GM18909 (cell line): ENCODE measurements around the gene C1QTNF5.

Experiments used
- ATAC-seq: cut with Tn5 transposase; IDR thresholded peaks from one replicate; pipeline ENCODE4 v1.9.1; 2021; ENCODE audit warnings: mild to moderate bottlenecking; ENCODE audit not compliant: unreplicated experiment, poor library complexity

C1QTNF5 gene

GRCh38 chr11:119319700-119320239 lies 20.9 kb downstream of the C1QTNF5 start:
- ATAC-seq, result no peak

DNA sequence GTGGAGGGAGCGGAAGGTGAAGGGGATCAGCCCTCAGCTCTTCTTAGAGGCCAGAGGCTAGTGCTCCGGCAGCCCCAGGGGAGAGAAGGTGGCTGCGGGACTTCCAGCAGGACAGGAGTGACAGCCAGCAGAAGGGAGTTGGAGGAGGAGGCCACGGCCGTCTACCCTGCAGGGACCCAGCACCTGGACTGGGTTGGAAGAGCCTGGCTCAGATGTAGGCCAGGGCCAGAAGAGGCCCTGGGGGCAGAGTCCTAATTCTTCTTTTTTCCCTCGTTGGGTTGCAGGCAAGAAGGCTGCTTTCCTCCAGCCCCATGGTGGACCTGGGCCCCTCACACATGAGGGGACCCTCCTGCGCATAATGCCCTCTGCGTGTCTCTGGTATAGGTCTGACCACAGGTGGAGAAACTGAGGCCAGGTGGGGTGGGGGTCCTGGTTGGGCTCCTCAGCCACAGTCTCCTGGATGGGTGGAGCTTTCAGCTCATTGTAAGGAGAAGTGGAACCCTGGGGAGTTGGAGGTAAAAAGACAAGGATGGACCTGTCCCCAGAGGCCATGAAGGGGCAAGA lies 21.5 kb downstream of the C1QTNF5 start:
- no peak for ATAC-seq

DNA sequence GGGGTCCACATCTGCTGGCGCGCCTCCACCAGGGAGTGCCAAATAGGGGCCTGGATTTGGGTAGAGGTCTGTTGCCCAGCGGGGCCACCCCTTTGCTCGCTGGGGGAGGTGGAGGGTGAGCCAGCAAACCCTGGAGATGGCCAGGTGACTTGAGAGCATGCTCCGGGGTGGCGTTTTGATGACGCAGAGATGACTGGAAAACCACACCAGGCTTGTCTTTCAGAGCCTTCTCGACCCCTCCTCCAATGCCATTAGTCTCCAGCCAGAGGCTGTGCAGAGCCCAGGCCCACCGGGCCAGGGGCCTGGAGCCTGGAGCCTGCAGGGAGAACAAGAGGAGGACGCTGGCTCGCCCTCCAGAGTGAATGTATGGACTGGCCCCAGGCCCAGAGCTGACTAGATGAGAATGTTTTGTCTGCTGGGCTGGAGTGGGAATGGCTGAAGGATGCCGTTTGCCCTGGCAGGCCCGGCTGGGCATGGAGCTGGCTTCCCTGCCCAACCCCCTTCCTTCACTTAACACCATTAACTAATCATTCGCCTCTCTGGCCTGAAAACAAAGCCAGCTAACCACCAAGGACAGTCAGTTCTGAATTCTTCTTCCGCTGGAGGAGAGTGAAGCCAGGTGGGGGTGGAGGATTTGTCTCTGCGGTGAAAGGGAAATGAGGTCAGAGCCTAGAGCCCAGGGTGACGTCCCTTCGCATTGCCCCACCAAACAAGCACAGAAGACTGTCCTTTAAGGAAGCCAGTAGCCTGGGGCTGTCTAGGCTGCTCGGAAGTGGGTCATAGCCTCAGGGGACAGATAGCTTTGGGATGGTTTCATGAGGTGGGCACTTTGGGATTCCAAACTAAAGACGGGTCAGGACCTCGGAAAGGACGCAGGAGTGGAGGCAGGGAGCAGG lies 22.2 kb downstream of the C1QTNF5 start:
- ATAC-seq, result no peak

DNA sequence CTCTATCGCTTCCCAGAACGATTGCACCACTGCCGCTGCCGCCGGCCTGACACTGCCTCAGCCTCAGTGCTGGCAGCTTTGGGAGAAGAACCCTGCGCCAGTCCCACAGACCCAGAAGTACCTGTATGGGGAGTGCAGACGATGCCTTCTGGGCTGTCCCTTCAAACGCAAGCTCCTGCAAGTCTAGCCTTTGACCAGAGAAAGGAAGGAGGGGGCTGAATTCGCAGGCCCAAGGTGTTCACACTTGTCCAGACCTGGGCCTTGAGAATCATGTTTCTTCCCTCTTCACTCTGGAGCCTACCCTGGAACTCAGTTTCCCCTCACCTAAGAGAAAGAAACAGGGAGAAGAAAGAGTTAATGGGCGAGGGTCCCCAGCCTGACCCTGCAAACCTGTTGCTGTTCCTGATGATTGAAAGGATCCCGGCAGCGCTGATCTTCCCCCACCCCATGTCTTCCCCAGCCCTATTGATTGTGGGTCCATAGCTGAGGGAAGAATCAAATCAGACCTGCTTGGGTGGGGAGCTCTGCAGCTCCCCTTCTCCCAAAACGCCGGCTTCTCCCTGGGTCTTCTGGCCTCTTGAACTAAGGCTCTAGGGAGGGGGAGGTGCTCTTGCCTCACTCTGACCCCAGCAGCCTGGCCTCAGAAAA lies 23.0 kb downstream of the C1QTNF5 start:
- ATAC-seq, result no peak

GRCh38 chr11:119316729-119317591 lies 23.7 kb downstream of the C1QTNF5 start, which contains the start of gene MCAM:
MCAM (minus strand) TSS chr11:119317130; CDS start chr11:119317101, 29 bp downstream.
- ATAC-seq, result no peak

DNA sequence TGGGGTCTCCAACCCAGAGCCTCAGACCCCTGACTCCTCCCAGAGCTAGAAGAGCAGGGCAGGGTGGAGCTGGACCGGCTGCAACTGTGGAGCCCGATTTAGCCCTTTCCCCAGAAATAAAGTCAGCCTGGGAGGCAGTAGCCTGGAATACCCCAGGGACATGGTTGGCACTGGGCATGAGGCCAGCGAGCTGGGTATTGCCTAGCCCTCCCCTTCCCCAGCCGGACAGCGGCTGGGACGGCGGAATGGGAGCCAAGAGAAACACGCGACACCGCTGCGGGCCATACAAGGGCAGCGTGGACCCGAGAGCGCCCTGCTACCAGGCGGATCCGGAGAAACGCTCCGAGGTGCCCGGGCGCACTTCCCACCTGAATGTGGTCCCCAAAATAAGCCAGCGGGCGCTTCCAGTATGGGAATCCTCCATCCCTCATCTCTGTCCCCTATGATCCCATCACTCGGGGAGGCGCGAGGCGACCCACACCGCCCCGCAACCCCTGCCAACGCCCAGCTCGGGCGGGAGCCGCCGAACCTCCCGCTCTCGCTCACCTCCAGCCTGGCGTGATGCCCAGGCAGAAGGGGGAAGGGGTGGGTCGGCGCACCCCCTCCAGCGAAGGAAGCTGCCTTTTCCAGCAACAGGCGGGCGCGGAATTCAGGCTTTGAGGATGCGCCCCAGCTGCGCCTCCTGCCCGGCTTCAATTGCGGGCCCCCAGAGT lies 24.5 kb downstream of the C1QTNF5 start:
- ATAC-seq, result no peak

- no peak for ATAC-seq
Observed at GRCh38 chr11:119315131-119316015, 25.3 kb downstream of the C1QTNF5 start.

- ATAC-seq, result no peak
Observed at GRCh38 chr11:119314726-119315125, 26.0 kb downstream of the C1QTNF5 start.

- no peak for ATAC-seq
Observed at GRCh38 chr11:119310682-119311052, 30.0 kb downstream of the C1QTNF5 start.

DNA sequence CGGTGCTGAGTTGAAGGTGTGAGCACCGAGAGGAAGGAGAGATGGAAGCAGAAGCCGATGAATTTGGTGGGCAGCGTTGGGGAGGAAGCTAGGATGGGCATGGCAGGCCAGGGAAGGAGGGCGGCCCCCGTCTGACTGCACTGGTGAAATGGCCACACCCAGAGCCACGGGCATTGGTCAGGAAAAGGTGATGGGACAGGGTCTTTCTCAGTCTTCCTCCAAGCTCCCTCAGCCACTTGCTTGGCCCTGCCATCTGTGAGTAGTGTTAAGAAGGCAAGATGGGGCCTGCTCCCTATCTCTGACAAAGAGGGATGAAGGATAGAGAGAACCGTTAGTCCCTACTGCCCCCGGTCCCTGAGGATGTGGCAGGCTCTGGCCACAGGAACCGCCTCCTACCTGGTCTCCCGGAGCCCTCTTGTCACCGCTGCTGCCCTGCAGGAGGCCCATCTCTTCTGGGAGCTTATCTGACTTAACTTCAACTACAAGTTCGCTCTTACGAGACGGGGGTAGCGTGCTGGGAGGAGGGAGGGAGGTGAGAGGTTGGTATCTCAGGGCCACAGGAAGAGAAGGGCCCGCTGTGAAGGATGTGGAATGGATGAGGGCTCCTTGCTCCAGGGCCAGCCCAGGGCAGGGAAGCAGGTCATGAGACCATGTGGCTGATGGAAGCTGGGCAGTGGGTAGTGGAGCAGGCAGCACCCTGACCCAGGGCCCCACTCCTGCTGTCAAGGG lies 30.6 kb downstream of the C1QTNF5 start:
- no peak for ATAC-seq

DNA sequence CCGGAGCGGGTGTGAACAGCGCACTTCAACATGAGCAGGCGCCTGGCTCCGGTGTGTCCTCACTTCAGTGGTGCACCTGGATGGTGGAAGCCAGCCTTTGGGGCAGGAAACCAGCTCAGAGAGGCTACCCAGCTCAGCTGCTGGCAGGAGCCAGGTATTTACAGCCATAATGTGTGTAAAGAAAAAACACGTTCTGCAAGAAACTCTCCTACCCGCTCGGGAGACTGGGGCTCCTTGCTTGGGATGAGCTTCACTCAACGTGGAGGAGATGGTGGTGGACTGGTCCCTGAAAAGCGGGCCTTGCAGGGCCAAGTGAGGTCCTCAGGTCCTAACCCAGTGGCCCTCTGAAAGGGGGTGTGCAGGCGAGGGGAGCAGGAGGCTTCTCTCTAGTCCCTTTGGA lies 31.3 kb downstream of the C1QTNF5 start:
- no peak for ATAC-seq

GRCh38 chr11:119307974-119308373 lies 32.7 kb downstream of the C1QTNF5 start:
- no peak for ATAC-seq

DNA sequence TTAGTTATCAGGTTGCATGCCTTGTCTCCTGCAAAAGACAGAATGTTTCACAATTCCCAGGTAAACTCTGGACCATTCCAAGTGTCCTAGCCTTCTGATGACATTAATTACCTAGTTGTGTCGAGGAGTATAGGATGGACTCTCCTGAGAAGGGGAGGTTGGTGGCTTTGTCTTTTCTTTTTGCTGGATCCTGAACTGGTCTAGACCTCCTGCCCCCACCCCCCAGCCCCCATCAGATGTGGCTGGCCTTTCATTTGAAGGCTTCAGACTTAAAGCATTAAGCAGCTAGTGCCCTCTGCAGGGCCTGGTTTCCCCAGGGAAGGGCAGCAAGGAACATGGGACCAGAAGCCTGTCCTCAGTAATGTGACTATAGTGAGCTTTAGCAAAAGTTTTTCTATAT lies 33.5 kb downstream of the C1QTNF5 start:
- ATAC-seq, result no peak

DNA sequence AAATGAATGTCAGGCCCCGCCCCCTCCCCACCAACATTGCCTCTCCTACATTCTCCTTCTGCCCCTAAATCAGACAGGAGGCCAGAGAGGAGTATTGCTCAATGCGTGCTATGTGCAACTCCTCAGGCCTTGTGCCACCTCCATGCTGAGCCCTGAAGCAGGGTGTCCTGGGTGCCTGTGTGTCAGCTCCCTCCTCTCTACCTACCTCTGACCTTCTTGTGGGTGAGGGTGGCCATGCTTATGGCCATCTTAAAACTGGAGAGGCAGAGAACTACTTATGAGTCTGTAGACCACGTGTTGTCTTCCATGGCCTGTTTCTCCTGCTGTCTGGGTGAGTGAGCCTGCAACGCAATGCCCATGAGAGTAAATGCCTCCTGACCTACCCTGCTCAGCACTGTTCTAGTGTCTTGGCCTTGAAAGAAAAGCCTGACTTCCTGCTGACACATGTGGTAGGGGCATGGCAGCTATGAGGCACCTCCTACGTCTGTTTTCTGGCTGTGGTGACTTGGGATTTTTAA lies 34.3 kb downstream of the C1QTNF5 start:
- ATAC-seq, result no peak

DNA sequence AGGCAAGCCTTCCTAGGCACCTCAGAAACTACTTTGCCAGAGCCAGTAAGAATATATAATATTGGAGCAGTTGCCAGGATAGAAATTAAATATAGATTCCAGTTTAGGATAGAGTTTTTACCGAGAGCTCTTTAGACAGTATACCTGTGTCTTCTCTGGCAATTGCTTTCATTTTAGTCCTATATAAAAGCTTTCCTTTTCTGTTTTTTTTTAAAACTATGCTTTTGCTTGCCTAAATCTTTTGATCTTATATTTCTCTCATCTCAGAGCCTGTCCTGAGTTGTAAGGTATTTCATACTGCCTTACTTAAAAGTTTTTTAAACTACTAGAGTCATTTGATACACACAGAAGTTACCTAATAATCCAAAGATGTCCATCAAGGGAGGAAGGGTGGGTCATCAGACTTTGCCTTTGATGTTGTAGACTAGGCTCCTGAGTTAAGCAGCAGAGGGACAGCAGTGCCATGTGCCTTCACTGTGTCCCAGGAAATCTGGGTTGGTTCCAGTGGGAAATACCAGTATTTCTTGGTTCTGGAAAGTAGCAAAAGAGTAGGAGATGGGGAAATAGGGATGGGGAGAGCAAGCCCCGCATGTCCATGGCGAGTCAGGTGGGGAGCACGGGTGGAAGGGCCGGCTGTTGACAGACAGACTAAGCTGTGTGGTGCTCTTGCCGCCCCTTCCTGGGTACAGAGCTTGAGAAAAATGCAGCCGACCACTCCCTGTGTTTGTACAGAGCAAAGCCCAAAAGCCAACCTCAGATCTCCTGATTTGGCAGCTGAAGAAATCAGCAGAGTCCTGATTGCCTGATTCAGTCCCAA lies 34.9 kb downstream of the C1QTNF5 start:
- ATAC-seq, result no peak

- ATAC-seq, result no peak
Observed at GRCh38 chr11:119303227-119303718, 37.4 kb downstream of the C1QTNF5 start.
